SK-MEL-5 (cell line): ENCODE results near the gene HMHB1. TPM values are rescaled to one million over a fixed set of nuclear protein-coding genes. Genes with fewer than 3 reads are reported as not detected.

Source experiments
- DNase-seq: peaks from one replicate; pipeline ENCODE4 v3.0.0-alpha.2; 2016; ENCODE audit warnings: low read depth, low spot score
- in situ Hi-C: cut with HindIII; loops from 2 replicates; pipeline ENCODE4 v1.10.0; 2016; ENCODE audit warnings: low sequenced_read_pairs, high pct_unique_total_duplicates, low pct_unique_long_range_greater_than_20kb
- total RNA-seq: library from RNA; depleted of rRNA; stranded (reverse); fragments of >200 nt; shearing (Covaris generic); gene quantifications from 2 replicates; pipeline ENCODE4 v1.2.3, GENCODE V29; 2014

The HMHB1 gene
- total RNA-seq, 1 experiment from 2014 or later = not detected

- no peak for DNase-seq
- in situ Hi-C loops = no loop called here
Observed at GRCh38 chr5:143842920-143843319, 31.0 kb downstream of the HMHB1 start.

DNA sequence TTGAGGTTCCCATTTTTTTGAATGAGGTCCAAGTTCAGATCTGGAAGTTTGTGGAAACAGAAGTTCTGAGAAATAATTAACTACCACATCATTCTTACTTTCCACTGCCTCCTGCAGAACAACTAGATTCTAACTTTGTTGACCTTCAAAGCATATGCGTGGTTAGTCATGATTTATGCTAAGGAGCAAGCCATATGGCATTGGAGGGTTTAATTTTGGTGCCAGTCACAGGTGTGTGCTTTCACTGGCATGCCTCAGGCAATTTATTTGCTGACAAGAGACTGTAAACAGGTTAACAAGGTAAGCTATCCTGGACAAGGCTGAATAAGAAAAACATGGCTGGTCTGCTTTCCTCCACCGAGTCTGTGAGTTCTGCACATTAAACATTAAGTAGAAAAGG is 31.5 kb downstream of the HMHB1 start:
- no peak for DNase-seq
- in situ Hi-C loops = no loop called here

- in situ Hi-C loops = no loop called here
- no peak for DNase-seq
Observed at GRCh38 chr5:143850050-143850683, 38.2 kb downstream of the HMHB1 start.

DNA sequence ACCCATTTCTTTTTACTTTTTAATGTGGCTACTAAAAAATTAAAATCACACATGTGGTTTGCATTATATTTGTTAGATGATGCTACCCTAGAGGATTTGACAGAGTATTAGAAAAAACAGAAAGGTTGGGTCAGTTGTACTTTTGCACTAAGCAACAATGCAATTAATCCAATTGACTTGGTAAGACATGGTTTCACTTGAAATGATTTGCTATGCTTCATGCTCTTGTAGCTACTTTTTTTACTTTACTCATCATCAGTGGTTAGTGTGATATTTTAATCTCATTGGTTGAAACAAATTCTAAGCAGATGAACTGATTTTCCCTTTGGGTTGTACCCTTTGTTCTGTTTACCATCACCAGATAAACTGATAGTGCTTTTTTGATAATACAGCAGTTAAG is 39.4 kb downstream of the HMHB1 start:
- no peak for DNase-seq
- in situ Hi-C loops = no loop called here

GRCh38 chr5:143860211-143860610 is 48.2 kb downstream of the HMHB1 start:
- no peak for DNase-seq
- in situ Hi-C loops = no loop called here

GRCh38 chr5:143862271-143862670 is 50.3 kb downstream of the HMHB1 start:
- no peak for DNase-seq
- in situ Hi-C loops = no loop called here

DNA sequence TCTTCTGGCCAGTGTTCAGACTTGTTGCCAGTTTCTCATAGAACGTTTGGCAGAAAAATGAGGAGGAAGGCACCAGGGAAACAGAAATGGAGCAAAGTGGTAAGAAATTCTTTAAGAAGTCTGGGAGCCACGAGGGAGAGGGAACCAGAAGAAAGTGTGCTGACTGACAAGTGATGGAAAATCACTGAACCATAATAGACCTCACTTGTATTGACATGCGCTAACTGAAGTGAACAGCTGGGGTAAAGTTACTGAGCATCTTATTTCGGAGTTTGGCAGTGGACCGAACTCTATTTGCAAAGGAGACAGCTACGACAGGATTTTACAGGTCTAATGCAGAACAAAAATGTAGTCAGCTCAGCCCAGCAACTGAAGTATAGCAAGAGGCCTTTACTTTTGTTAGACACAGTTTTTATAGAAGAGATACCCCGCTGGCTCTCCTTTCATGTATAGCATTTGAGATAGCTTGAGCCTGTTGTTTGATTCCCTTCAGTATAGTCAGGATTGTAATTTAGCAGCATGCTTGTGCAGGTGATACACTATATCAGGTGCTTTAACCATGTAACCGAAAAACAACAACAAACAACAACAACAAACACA is 53.6 kb downstream of the HMHB1 start:
- in situ Hi-C loops = no loop called here
- no peak for DNase-seq
